Measurements from ENCODE around the gene SP4. TPM values are rescaled to one million over a fixed set of nuclear protein-coding genes. Genes with fewer than 3 reads are reported as not detected.
"Not testable (repeated sequence)": the region's sequence is repeated elsewhere in the genome, so short reads cannot be mapped to it uniquely, and the experiment has no call there.

SP4 gene
- polyA plus RNA-seq, 1 experiment, result 1.7 TPM

DNA sequence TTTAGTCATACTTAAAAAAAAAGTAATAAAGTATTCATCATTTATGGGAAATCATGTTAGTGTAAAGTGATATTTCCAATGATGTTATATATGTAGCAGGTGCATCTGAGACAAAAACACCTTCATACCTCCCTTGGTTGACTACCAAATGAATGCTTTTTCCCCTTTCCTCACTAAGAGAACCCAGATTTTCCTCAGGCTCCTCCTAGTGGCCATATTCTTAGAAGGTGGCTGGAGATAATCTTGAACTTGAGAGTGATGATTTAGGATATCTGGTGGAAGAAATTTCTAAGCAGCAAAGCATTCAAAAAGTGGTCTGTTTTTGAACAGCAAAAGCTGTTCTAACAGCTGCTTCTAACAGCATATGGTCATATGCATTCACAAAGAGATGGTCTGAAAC, 98.1 kb downstream of the SP4 start:
- TF ChIP-seq, protein P1, sequence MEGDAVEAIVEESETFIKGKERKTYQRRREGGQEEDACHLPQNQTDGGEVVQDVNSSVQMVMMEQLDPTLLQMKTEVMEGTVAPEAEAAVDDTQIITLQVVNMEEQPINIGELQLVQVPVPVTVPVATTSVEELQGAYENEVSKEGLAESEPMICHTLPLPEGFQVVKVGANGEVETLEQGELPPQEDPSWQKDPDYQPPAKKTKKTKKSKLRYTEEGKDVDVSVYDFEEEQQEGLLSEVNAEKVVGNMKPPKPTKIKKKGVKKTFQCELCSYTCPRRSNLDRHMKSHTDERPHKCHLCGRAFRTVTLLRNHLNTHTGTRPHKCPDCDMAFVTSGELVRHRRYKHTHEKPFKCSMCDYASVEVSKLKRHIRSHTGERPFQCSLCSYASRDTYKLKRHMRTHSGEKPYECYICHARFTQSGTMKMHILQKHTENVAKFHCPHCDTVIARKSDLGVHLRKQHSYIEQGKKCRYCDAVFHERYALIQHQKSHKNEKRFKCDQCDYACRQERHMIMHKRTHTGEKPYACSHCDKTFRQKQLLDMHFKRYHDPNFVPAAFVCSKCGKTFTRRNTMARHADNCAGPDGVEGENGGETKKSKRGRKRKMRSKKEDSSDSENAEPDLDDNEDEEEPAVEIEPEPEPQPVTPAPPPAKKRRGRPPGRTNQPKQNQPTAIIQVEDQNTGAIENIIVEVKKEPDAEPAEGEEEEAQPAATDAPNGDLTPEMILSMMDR (IDR thresholded peaks at IDR 0.05; ENCODE audit: insufficient read depth, low read depth, low read length), result peak; percentile 55
- no peaks in the 10 kb centered on the region for H3K36me3 ChIP-seq (ENCODE audit: control insufficient read depth, insufficient read depth, low read length)
- ChIA-PET POLR2A (no interaction called here), CTCF (interaction anchor here (0.9 to 1.2 kb wide), 2 partner anchors 9 to 480 kb away, joined by 3 read pairs; no protein-coding TSS in a partner anchor)
- H3K4me3 ChIP-seq (ENCODE audit: low read depth, low read length), result no peak overlapping the region
- DNase-seq (ENCODE audit: low read depth), result no peak
- H3K27me3 ChIP-seq (ENCODE audit: control insufficient read depth, insufficient read depth, low read length), result no peaks in the 10 kb centered on the region

GRCh38 chr7:21526448-21526847, 98.6 kb downstream of the SP4 start:
- Histone ChIP-seq H3K4me3 (ENCODE audit: low read depth, low read length) (no peak overlapping the region), H3K27me3 (ENCODE audit: control insufficient read depth, insufficient read depth, low read length) (no peaks in the 10 kb centered on the region), H3K36me3 (ENCODE audit: control insufficient read depth, insufficient read depth, low read length) (no peaks in the 10 kb centered on the region)
- ChIA-PET POLR2A (no interaction called here), CTCF (interaction anchor here (0.9 to 1.2 kb wide), 2 partner anchors 9 to 479 kb away, joined by 3 read pairs; no protein-coding TSS in a partner anchor)
- TF ChIP-seq, protein P1 (IDR thresholded peaks at IDR 0.05; ENCODE audit: insufficient read depth, low read depth, low read length), result no peak
- no peak for DNase-seq (ENCODE audit: low read depth)

GRCh38 chr7:21532485-21532884, 104.6 kb downstream of the SP4 start:
- POLR2A ChIA-PET, result interaction anchor here (1.0 kb wide), 1 partner anchor 105 kb away, joined by 3 read pairs; no protein-coding TSS in a partner anchor
- CTCF ChIA-PET; H3K27me3 ChIP-seq (ENCODE audit: control insufficient read depth, insufficient read depth, low read length); H3K36me3 ChIP-seq (ENCODE audit: control insufficient read depth, insufficient read depth, low read length); H3K4me3 ChIP-seq (ENCODE audit: low read depth, low read length); DNase-seq (ENCODE audit: low read depth): not testable (repeated sequence)

DNA sequence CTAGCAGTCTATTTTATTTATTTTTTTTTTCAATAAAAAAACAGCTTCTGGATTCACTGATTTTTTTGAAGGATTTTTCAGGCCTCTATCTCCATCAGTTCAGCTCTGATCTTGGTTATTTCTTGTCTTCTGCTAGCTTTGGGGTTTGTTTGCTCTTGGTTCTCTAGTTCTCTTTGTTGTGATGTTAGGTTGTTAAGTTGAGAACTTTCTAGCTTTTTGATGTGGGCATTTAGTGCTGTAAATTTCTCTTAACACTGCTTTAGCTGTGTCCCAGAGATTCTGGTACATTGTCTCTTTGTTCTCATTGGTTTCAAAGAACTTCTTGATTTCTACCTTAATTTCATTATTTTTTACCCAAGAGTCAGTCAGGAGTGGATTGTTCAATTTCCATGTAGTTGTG, 105.8 kb downstream of the SP4 start:
- CTCF ChIA-PET, result not testable (repeated sequence)

GRCh38 chr7:21536445-21537118, 108.7 kb downstream of the SP4 start:
- H3K4me3 ChIP-seq (ENCODE audit: low read depth, low read length); H3K36me3 ChIP-seq (ENCODE audit: control insufficient read depth, insufficient read depth, low read length); CTCF ChIA-PET; DNase-seq (ENCODE audit: low read depth); H3K27me3 ChIP-seq (ENCODE audit: control insufficient read depth, insufficient read depth, low read length); POLR2A ChIA-PET: not testable (repeated sequence)

More for the DNA sequence above, 105.8 kb downstream of the SP4 start:
- H3K27me3 ChIP-seq (ENCODE audit: control insufficient read depth, insufficient read depth, low read length); POLR2A ChIA-PET; H3K4me3 ChIP-seq (ENCODE audit: low read depth, low read length); H3K36me3 ChIP-seq (ENCODE audit: control insufficient read depth, insufficient read depth, low read length); DNase-seq (ENCODE audit: low read depth): not testable (repeated sequence)

DNA sequence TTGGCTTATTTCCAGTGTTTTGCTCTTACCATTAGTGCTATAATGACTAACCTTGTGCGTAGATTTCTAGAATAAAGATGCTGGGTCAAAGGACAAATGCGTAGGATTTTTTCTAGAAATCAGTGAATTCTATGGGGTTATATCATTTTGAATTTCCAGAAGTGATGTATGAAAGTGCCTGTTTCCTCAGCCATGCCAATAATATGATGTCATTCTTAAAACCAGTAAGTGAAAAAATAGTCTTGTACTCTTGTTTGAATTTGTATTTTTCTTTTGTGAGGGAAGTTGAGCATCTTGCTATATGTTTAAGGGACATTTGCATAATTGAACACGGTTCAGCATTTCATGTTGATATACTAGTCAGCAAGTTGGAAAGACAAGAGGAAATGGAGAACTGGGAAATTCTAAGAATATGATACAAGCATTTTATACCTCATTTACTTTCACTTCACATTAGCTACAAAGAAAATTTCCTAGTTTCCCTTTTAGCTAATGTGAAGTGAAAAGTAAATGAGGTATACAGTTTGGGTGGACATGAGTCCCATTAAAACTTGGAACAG, 111.1 kb downstream of the SP4 start:
- H3K27me3 ChIP-seq (ENCODE audit: control insufficient read depth, insufficient read depth, low read length), result peaks cover 5% of the 10 kb centered on the region; the same call in 1 of the 2 replicates
- ChIA-PET POLR2A (no interaction called here), CTCF (no interaction called here)
- TF ChIP-seq, protein P1 (IDR thresholded peaks at IDR 0.05; ENCODE audit: insufficient read depth, low read depth, low read length), result no peak
- DNase-seq (ENCODE audit: low read depth), result no peak
- H3K36me3 ChIP-seq (ENCODE audit: control insufficient read depth, insufficient read depth, low read length), result no peaks in the 10 kb centered on the region
- no peak overlapping the region for H3K4me3 ChIP-seq (ENCODE audit: low read depth, low read length)

All from BJ (cell line).